ENCODE measurements around the gene FLT1. TPM values are rescaled to one million over a fixed set of nuclear protein-coding genes. Genes with fewer than 3 reads are reported as not detected.

FLT1 gene
- total RNA-seq, 1 donor from 2014 or later: 6.5 TPM

- TF ChIP-seq, protein P1, sequence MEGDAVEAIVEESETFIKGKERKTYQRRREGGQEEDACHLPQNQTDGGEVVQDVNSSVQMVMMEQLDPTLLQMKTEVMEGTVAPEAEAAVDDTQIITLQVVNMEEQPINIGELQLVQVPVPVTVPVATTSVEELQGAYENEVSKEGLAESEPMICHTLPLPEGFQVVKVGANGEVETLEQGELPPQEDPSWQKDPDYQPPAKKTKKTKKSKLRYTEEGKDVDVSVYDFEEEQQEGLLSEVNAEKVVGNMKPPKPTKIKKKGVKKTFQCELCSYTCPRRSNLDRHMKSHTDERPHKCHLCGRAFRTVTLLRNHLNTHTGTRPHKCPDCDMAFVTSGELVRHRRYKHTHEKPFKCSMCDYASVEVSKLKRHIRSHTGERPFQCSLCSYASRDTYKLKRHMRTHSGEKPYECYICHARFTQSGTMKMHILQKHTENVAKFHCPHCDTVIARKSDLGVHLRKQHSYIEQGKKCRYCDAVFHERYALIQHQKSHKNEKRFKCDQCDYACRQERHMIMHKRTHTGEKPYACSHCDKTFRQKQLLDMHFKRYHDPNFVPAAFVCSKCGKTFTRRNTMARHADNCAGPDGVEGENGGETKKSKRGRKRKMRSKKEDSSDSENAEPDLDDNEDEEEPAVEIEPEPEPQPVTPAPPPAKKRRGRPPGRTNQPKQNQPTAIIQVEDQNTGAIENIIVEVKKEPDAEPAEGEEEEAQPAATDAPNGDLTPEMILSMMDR (IDR thresholded peaks at IDR 0.05; ENCODE audit: unreplicated experiment): no peak
- no peaks in the 10 kb centered on the region for H3K36me3 Mint-ChIP-seq
- no peaks in the 10 kb centered on the region for H3K9me3 Mint-ChIP-seq
- no peak for DNase-seq (ENCODE audit: low spot score in 2 of 2, unreplicated experiment in 2 of 2)
- no peak overlapping the region for H3K27ac Mint-ChIP-seq
- peaks cover 25% of the 10 kb centered on the region for H3K4me1 Mint-ChIP-seq
- peaks cover 63% of the 10 kb centered on the region for H3K27me3 Mint-ChIP-seq (ENCODE audit: low read depth)
- H3K4me3 Mint-ChIP-seq: no peak overlapping the region
Observed at GRCh38 chr13:28498481-28499115, 3.7 kb upstream of the FLT1 start.

DNA sequence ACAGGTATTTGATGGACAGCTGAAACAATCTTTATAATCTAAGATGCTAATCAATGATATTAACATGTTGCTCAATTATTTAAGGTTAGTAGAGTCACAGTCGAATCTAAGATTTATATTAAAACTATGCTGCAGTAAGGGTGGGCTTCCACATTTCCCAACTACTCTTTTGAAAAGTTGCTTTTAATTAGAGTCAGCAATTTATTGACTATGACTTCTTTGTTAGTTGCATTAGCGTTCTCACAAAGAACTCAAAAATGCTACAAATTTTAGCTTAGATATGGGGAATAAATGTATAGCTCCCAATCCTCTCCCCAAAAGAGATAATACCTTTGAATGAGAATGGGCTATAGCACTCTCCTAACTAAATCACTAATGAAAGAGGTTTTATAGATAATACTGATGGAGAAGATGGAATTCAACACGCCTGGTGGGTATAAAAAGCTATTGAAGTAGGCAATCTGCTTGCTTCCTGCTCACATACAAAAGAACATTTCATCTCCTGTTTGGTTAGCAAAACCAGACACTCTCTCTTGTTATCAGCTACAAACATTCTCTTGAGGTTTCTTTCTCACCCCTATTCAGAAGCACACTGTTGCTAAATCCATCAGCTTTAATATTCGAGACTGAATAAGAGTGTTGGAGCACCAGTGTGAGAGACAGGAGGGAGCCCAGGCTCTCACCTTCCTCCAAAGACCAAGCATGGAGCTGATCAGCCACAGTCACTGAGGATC, 2.4 kb upstream of the FLT1 start:
- Mint-ChIP-seq H3K9me3 (no peaks in the 10 kb centered on the region), H3K36me3 (no peaks in the 10 kb centered on the region), H3K4me3 (no peak overlapping the region), H3K27ac (no peak overlapping the region), H3K27me3 (ENCODE audit: low read depth) (peaks cover 75% of the 10 kb centered on the region), H3K4me1 (peaks cover 20% of the 10 kb centered on the region)
- no peak for DNase-seq (ENCODE audit: low spot score in 2 of 2, unreplicated experiment in 2 of 2)
- TF ChIP-seq, protein P1 (IDR thresholded peaks at IDR 0.05; ENCODE audit: unreplicated experiment): no peak

GRCh38 chr13:28496188-28496564, 1.2 kb upstream of the FLT1 start:
- Mint-ChIP-seq H3K4me1 (peaks cover 16% of the 10 kb centered on the region), H3K27me3 (ENCODE audit: low read depth) (peaks cover 82% of the 10 kb centered on the region), H3K9me3 (no peaks in the 10 kb centered on the region), H3K4me3 (peak overlapping the region; percentile 64), H3K36me3 (no peaks in the 10 kb centered on the region), H3K27ac (no peak overlapping the region)
- TF ChIP-seq, protein P1 (IDR thresholded peaks at IDR 0.05; ENCODE audit: unreplicated experiment): no peak
- DNase-seq (ENCODE audit: low spot score in 2 of 2, unreplicated experiment in 2 of 2): no peak

DNA sequence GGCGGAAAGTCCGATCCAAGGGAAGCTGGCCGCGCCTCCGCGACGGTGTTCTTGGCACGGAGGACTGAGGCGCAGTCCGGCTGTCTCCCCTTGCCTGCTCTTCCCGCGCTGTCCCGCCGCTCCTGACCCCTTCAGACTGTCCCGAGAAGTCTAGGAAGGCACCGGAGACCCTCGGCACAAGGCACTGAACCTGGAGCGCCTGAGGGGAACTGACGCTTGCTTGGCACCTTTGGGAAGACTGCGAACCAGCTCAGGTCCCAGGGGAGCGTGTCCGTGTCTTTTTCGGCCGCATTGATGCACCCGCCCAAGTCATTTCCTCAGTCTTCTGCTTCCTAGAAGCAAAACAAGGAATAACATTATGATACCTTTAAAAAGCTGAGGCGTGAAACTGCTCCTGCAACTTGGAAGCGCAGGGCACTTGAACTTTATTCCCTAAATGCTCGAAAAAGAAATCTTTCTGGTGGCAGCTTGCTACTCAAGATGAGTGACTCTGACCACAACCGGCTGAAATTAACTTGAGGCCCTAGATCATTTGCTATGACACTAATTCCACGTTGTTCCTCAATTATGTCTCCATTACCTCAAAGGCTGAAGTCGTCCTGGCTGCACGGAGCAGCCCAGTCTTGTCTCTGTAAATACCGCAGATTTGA, 735 bp upstream of the FLT1 start:
- Mint-ChIP-seq H3K36me3 (no peaks in the 10 kb centered on the region), H3K27ac (no peak overlapping the region), H3K4me1 (peaks cover 16% of the 10 kb centered on the region), H3K27me3 (ENCODE audit: low read depth) (peaks cover 87% of the 10 kb centered on the region), H3K4me3 (peak overlapping the region; percentile 64), H3K9me3 (no peaks in the 10 kb centered on the region)
- TF ChIP-seq, protein P1 (IDR thresholded peaks at IDR 0.05; ENCODE audit: unreplicated experiment): no peak
- DNase-seq (ENCODE audit: low spot score in 2 of 2, unreplicated experiment in 2 of 2): peak in 1 of 2 experiments; percentile 62

GRCh38 chr13:28494504-28494777, 487 bp downstream of the FLT1 start:
- Mint-ChIP-seq H3K9me3 (no peaks in the 10 kb centered on the region), H3K27me3 (ENCODE audit: low read depth) (peaks cover 91% of the 10 kb centered on the region), H3K4me1 (peaks cover 10% of the 10 kb centered on the region), H3K4me3 (peak overlapping the region; percentile 51), H3K36me3 (no peaks in the 10 kb centered on the region), H3K27ac (no peak overlapping the region)
- no peak for DNase-seq (ENCODE audit: low spot score in 2 of 2, unreplicated experiment in 2 of 2)
- TF ChIP-seq, protein P1 (IDR thresholded peaks at IDR 0.05; ENCODE audit: unreplicated experiment): no peak

All from mesothelial cell of epicardium (in vitro differentiated cells).